Measurements from ENCODE around the gene MT1A.

DNA sequence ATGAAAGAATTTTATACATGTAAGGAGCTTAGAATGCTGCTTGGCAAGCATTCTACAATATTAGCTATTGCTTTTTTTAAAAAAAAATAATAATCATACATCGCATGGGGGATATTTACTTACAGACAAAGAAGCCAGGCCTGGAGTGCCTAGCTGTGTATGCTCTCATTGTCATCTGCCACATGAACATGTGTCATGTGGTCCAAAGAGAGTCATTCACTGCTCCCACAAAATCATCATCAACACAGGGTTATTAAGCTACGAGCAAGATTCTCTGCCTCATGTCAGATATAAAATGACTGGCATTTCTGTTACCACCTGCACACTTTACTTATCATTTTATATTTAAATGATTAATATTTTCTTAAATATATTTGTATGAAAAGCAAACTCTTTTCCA lies 14.8 kb upstream of the MT1A start:
- TF ChIP-seq POLR2A (IDR thresholded peaks at IDR 0.05) (no peak), EP300 (IDR thresholded peaks at IDR 0.05) (no peak)
- TF ChIP-seq, protein P1, sequence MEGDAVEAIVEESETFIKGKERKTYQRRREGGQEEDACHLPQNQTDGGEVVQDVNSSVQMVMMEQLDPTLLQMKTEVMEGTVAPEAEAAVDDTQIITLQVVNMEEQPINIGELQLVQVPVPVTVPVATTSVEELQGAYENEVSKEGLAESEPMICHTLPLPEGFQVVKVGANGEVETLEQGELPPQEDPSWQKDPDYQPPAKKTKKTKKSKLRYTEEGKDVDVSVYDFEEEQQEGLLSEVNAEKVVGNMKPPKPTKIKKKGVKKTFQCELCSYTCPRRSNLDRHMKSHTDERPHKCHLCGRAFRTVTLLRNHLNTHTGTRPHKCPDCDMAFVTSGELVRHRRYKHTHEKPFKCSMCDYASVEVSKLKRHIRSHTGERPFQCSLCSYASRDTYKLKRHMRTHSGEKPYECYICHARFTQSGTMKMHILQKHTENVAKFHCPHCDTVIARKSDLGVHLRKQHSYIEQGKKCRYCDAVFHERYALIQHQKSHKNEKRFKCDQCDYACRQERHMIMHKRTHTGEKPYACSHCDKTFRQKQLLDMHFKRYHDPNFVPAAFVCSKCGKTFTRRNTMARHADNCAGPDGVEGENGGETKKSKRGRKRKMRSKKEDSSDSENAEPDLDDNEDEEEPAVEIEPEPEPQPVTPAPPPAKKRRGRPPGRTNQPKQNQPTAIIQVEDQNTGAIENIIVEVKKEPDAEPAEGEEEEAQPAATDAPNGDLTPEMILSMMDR (IDR thresholded peaks at IDR 0.05): no peak

All from ovary (tissue), 3 donors.